Measurements from ENCODE around the gene RBMS1. TPM values are rescaled to one million over a fixed set of nuclear protein-coding genes. Genes with fewer than 3 reads are reported as not detected.

RBMS1 gene
- total and polyA plus RNA-seq, 2 donors (not counting 1 experiment from before 2014, with no cell fraction given) = 18.0 to 36.7 TPM

DNA sequence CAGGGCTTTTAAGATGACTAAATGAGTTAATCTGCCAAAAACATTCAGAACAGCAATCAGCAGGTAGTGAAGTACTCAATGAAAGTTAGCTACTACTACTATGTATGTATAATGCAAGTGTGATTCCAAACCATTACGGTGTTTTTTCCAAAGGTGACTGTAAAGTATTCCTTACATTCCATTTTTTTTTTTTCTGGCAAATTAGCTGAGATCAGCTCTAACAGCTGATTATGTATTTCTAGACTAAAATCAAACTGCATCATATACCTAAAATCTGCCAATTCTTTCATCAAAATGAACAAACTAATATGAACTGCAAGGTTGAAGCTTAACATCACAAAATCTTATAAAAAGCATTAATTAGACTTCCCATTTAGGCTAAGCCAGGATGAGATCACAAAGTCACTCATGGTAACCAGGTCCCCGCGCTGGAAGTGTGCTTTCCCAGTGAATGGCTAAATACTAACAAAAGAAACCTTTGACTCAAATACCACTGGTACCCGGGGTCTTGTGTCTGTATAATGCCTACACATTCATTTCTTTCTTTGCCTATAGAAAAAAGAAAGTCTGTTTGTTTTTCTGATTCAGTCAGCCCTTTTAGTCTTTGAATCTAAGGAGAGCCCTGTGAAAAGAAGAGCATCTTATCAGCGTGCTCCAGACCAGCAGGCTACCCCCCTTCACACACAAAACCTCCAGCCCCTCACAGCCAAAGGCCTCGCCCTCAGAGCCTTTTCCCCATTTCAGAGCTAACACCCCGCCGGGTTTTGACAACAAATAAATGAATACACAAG lies 88.3 kb downstream of the RBMS1 start:
- CTCF ChIA-PET = interaction anchor here (1.4 to 2.3 kb wide), 3 partner anchors 9 to 153 kb away, joined by 3 to 12 read pairs (median 4); no protein-coding TSS in a partner anchor
- Histone ChIP-seq H3K4me3 (ENCODE audit: control extremely low read depth in 1 of 5, extremely low read depth in 1 of 5, insufficient read depth in 1 of 5, low read depth in 2 of 5, low read length in 4 of 5) (no peak overlapping the region), H3K27me3 (replicated peaks in 1 of 4; ENCODE audit: control extremely low read depth in 1 of 4, control insufficient read depth in 3 of 4, insufficient read depth in 4 of 4, low read length in 3 of 4) (no peaks in the 10 kb centered on the region), H3K4me2 (replicated peaks; ENCODE audit: low read depth, low read length, poor library complexity, severe bottlenecking) (peak overlapping the region; percentile 82), H3K9ac (ENCODE audit: low read length) (no peak overlapping the region), H4K20me1 (ENCODE audit: control insufficient read depth, insufficient read depth, low read length, poor library complexity, severe bottlenecking) (peaks cover 21% of the 10 kb centered on the region), H3K9me3 (ENCODE audit: control extremely low read depth in 1 of 3, control insufficient read depth in 2 of 3, insufficient read depth in 1 of 3, low read length in 2 of 3) (no peaks in the 10 kb centered on the region), H3K36me3 (replicated peaks in 1 of 2; ENCODE audit: control extremely low read depth in 1 of 2, control insufficient read depth in 1 of 2, extremely low read depth in 1 of 2, insufficient read depth in 2 of 2, low read length in 1 of 2) (peaks cover 0 to 3% of the 10 kb centered on the region in 2 experiments), H3K79me2 (ENCODE audit: control insufficient read depth, insufficient read depth, low read length) (peaks cover 63% of the 10 kb centered on the region), H2AFZ (ENCODE audit: insufficient read depth, low read depth, low read length, poor library complexity, severe bottlenecking) (no peak overlapping the region), H3K4me1 (ENCODE audit: control insufficient read depth in 2 of 2, insufficient read depth in 2 of 2, low read length in 2 of 2) (peaks cover 44 to 54% of the 10 kb centered on the region in 2 donors), H3K27ac (ENCODE audit: low read length in 2 of 2) (peak overlapping the region in 1 of 2 donors; percentile 96)
- intact Hi-C loops (cut with micrococcal nuclease) = loop anchor here (5.0 to 10.0 kb wide), 5 partner anchors 90 to 1940 kb away; partner anchors contain the start of genes GCA, LY75, RBMS1 and WDSUB1
- Mint-ChIP-seq H3K27ac (peak overlapping the region; percentile 85), H3K9me3 (ENCODE audit: insufficient read depth) (no peaks in the 10 kb centered on the region), H3K27me3 (no peaks in the 10 kb centered on the region), H3K4me3 (peak overlapping the region; percentile 78), H3K4me1 (peaks cover 78% of the 10 kb centered on the region)
- TF ChIP-seq, protein P1, sequence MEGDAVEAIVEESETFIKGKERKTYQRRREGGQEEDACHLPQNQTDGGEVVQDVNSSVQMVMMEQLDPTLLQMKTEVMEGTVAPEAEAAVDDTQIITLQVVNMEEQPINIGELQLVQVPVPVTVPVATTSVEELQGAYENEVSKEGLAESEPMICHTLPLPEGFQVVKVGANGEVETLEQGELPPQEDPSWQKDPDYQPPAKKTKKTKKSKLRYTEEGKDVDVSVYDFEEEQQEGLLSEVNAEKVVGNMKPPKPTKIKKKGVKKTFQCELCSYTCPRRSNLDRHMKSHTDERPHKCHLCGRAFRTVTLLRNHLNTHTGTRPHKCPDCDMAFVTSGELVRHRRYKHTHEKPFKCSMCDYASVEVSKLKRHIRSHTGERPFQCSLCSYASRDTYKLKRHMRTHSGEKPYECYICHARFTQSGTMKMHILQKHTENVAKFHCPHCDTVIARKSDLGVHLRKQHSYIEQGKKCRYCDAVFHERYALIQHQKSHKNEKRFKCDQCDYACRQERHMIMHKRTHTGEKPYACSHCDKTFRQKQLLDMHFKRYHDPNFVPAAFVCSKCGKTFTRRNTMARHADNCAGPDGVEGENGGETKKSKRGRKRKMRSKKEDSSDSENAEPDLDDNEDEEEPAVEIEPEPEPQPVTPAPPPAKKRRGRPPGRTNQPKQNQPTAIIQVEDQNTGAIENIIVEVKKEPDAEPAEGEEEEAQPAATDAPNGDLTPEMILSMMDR (IDR thresholded peaks at IDR 0.05) = no peak
- TF ChIP-seq EZH2 (IDR thresholded peaks at IDR 0.05; ENCODE audit: borderline replicate concordance, insufficient read depth, low read depth, low read length, poor library complexity, severe bottlenecking) = no peak
- 89% methylated on average over 3 of the region's 8 CpGs for WGBS (ENCODE audit: insufficient coverage)
- POLR2A ChIA-PET = no interaction called here
- no peak for ATAC-seq (ENCODE audit: low read depth)
- no peak for DNase-seq
